ENCODE results near the gene SKAP1. TPM values are rescaled to one million over a fixed set of nuclear protein-coding genes. Genes with fewer than 3 reads are reported as not detected.

SKAP1 gene
- total and polyA plus RNA-seq, 11 donors, result 0.25 to 5.3 (median 0.38) TPM; not detected in 6

DNA sequence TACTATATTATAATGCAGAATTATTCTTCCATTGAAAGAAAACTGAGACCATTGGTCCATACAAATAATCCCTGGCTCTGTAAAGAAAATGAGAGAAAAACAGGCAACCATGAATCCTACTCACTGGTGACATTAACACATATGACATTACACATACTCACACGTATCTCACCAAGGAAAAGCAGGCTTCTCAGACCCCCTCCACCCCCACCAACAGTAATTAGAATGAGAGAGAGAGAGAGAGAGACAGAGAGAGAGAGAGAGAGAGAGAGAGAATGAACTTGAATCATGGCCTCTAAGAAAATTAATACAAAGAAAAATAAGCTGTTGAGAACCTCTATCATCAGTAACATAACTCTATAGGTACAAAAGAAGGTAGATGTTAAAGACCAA lies 190.4 kb downstream of the SKAP1 start:
- Histone ChIP-seq H3K4me3 (no peak overlapping the region), H3K9me3 (no peaks in the 10 kb centered on the region), H3K27ac (no peak overlapping the region), H3K27me3 (peaks cover 0 to 2% (median 0%) of the 10 kb centered on the region in 9 donors), H3K4me1 (peaks cover 4 to 55% (median 25%) of the 10 kb centered on the region in 12 donors), H3K36me3 (no peaks in the 10 kb centered on the region)
- 73 to 97% (median 86%) methylated on average over 1 of the region's 1 CpG for WGBS, 4 donors
- intact Hi-C loops (cut with DNase I), result no loop called here
- TF ChIP-seq POLR2A (IDR thresholded peaks at IDR 0.05), result no peak
- TF ChIP-seq, protein P1, sequence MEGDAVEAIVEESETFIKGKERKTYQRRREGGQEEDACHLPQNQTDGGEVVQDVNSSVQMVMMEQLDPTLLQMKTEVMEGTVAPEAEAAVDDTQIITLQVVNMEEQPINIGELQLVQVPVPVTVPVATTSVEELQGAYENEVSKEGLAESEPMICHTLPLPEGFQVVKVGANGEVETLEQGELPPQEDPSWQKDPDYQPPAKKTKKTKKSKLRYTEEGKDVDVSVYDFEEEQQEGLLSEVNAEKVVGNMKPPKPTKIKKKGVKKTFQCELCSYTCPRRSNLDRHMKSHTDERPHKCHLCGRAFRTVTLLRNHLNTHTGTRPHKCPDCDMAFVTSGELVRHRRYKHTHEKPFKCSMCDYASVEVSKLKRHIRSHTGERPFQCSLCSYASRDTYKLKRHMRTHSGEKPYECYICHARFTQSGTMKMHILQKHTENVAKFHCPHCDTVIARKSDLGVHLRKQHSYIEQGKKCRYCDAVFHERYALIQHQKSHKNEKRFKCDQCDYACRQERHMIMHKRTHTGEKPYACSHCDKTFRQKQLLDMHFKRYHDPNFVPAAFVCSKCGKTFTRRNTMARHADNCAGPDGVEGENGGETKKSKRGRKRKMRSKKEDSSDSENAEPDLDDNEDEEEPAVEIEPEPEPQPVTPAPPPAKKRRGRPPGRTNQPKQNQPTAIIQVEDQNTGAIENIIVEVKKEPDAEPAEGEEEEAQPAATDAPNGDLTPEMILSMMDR (IDR thresholded peaks at IDR 0.05), result no peak
- ATAC-seq (no peak), DNase-seq (no peak)

DNA sequence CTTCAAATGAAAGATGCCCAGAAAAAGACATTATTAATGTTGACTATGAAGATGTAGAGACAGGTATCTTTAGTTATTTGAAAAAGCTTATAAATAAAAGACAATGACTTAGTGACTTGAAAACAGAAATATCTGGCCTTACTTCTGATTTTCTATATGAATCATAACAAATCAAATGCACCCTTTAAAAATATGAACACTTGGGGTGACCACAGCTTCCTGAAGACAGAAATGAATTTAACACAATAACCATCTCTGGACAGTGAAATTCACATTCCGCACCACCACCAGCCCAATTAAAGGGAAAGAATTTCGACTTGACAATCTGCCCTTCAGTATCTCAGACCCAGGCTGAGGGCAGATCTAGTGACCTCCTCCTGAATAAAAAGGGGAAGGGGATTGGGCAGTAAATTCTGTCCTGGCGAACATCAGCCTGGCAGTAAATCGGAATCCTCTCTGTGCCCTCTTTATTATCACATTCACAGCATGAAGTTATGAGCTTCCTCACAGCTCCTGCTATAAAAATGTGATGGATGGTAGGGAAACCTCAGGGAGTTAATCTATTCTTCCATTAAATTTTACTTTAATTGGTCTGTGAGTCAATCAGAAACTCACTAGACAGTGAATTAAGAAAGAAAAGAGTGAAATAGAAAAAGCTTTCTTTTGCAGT lies 190.9 kb downstream of the SKAP1 start:
- WGBS, 4 donors, result 86 to 90% (median 88%) methylated on average over 4 of the region's 4 CpGs
- H3K4me3 ChIP-seq, result no peak overlapping the region
- TF ChIP-seq, protein P1 (IDR thresholded peaks at IDR 0.05), result no peak
- TF ChIP-seq POLR2A (IDR thresholded peaks at IDR 0.05), result no peak
- no peak overlapping the region for H3K27ac ChIP-seq
- ATAC-seq (no peak), DNase-seq (no peak)
- no peaks in the 10 kb centered on the region for H3K36me3 ChIP-seq
- peaks cover 0 to 2% (median 0%) of the 10 kb centered on the region in 9 donors for H3K27me3 ChIP-seq
- H3K9me3 ChIP-seq, result no peaks in the 10 kb centered on the region
- intact Hi-C loops (cut with DNase I), result no loop called here
- peaks cover 4 to 49% (median 25%) of the 10 kb centered on the region in 12 donors for H3K4me1 ChIP-seq

DNA sequence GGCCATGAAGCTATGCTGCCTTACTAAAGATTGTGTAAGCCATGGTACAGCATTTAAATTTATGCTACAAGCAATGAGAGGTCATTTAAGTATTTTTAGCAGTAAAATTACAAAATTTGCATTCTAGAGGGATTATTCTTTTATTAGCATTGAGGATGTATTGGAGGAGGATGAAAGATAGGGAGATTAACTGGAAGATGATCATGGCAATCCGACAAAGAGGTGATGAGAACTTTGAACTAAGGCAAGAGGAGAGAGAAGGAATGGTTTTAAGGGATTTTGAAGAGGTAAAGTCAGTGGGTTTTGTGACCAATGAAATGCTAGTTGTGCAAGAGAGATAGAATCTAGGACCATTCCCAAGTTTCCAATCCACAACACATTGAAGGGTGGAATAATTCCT lies 192.6 kb downstream of the SKAP1 start:
- no peak overlapping the region for H3K4me3 ChIP-seq

DNA sequence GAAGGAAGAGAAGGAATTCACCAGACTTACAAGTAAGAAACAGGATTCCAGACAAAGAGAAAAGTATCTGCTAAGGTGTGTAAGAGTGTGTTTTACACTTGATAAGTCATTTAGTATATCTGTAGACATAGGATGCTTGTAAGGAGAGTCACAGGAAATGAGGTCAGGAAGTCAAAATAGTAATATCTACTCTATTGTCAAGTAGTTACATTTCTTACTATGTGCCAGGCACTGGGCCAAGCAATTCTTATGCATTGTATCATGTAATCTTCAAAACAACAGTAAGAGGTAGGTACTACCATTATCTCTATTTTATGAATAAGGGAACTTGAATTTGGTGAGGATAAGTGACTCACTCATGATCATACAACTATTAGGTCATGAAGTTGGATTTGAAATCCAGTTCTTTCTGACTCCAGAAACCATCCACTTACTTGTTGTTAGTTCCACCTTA lies 193.3 kb downstream of the SKAP1 start:
- DNase-seq (peak in 1 of 5 donors; percentile 32), ATAC-seq (no peak)
- TF ChIP-seq POLR2A (IDR thresholded peaks at IDR 0.05), result no peak
- TF ChIP-seq, protein P1 (IDR thresholded peaks at IDR 0.05), result no peak
- Histone ChIP-seq H3K9me3 (no peaks in the 10 kb centered on the region), H3K27ac (no peak overlapping the region), H3K36me3 (no peaks in the 10 kb centered on the region), H3K4me1 (peaks cover 4 to 26% (median 19%) of the 10 kb centered on the region in 12 donors), H3K4me3 (no peak overlapping the region), H3K27me3 (peaks cover 0 to 3% (median 0%) of the 10 kb centered on the region in 9 donors)
- intact Hi-C loops (cut with DNase I), result no loop called here

More for the DNA sequence above, 192.6 kb downstream of the SKAP1 start:
- ATAC-seq (no peak), DNase-seq (no peak)
- intact Hi-C loops (cut with DNase I), result no loop called here
- no peak overlapping the region for H3K27ac ChIP-seq
- WGBS, 4 donors, result 95 to 98% (median 96%) methylated on average over 1 of the region's 1 CpG
- no peaks in the 10 kb centered on the region for H3K36me3 ChIP-seq
- no peak for TF ChIP-seq POLR2A (IDR thresholded peaks at IDR 0.05)
- H3K9me3 ChIP-seq, result no peaks in the 10 kb centered on the region
- peaks cover 4 to 33% (median 24%) of the 10 kb centered on the region in 12 donors for H3K4me1 ChIP-seq
- peaks cover 0 to 2% (median 0%) of the 10 kb centered on the region in 9 donors for H3K27me3 ChIP-seq

Measured in heart left ventricle (tissue), 16 donors.